NCI-H226 (cell line): ENCODE measurements around the gene FN3KRP.

Experiments used
- DNase-seq: peaks from one replicate; pipeline ENCODE4 v3.0.0-alpha.2; 2015

The FN3KRP gene, protein sequence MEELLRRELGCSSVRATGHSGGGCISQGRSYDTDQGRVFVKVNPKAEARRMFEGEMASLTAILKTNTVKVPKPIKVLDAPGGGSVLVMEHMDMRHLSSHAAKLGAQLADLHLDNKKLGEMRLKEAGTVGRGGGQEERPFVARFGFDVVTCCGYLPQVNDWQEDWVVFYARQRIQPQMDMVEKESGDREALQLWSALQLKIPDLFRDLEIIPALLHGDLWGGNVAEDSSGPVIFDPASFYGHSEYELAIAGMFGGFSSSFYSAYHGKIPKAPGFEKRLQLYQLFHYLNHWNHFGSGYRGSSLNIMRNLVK

DNA sequence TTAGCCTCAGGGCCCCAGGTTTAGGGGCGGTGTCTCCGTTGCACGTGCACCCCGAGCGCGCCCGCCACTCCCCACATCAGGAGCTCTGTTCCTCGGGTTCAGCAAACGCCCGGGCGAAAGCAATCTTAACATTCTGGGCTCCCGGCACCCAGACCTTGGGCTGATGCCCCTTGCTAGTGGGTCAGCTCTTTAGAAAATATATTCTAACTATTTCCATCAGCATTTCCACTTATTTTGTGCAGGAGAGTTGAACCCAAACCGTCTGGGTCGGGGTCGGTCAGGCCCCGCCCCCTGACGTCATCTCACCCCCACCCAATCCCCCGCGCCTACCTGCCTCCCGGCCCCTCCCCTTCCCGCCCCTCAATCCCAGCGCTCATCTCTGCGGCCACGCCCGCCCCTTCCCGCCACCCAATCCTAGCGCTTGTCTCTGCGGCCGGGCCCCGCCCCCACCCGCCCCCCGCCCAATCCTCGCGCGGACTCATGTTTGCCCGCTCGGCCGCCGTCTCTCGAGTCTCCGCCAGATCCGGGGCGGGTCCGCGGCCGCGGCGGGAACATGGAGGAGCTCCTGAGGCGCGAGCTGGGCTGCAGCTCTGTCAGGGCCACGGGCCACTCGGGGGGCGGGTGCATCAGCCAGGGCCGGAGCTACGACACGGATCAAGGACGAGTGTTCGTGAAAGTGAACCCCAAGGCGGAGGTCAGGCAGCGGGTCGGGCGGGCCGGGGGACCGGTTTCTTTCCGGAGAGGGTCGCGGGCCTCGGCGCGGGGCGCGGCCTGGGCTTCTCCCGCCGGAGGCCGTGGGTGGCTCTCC lies at the start of gene FN3KRP:
FN3KRP (plus strand) TSS at position 504 of the 808 bp plus-strand sequence; CDS start at position 554, 50 bp downstream.
- peak; percentile 80 for DNase-seq

DNA sequence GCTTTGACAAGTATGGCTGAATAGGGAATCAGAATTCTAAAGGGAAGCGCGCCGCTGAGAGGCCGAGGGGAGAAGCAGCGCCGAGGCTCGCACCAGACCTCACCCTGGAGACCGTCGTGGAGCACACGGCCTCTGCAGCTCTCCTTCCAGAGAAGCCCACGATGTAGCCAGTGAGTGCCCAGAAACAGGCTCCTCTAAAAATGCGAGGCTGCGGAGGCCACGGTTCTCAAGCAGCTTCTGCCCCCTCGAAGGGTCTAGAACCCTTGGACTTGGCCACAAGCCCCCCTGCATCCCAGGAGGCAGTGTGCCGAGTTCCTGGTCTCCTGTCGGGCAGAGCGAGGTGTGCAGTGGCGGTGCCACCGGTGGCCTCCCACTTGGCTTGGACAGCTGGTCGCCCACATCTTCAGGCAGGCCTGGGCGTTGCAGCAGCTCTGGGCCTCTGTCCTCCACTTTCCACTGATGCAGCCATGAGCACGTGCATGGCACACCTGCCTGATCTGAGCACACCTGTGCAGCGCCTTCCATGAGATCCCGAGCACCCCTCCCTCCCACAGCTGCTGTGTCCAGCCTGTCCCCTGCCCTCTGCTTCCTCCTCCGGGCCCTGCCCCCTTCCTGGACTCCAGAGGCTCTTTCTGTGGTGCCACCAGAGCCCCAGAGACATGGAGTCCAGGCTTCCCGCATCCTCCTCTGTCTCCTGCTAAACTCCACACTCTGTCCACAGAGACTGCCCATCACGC lies 49.4 kb upstream of the FN3KRP start:
- DNase-seq = no peak

DNA sequence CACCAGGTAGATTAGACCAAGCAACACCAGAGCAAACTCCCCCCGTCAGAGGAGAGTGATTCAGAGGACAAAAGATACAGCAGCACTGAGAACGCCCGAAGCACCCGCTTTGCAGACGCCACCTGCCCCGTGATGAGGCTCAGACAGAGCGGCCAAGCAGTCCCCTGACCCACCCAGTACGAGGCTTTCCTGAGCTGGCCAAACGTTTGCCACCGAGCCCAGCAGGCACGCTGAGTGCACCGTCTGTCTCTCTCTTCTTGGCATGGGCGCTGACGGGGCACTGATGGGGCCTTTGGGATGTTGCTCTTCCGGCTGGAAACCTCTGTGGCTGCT lies 48.9 kb upstream of the FN3KRP start:
- DNase-seq = no peak

DNA sequence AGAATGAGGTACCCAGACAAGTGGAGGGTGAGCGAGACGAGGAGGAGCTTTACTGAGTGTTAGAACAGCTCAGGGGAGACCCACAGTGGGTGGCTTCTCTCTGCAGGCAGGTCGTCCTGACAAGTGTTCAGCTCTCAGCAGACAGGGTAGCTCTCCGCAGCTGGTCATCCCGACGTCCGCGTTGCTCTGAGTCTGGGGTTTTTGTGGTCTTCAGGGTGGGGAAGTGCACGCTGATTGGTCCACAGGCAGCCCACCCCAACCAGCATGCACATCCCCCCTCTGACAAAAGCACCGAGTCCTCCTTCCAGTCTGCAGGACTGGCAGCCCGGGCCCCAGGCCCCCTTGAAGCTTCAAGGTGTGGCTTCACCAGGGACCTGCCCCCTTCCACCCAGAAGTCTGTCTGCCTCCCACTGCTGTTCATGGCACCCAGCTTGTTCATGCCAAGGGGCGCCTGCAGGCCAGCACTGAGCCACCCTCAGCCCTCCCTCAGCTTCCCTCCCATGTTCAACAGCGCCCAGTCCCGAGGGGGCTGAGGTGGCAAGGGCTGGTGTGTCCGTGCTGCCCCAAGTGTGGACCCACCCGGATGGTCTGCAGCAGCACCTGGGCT lies 48.4 kb upstream of the FN3KRP start:
- DNase-seq = no peak

DNA sequence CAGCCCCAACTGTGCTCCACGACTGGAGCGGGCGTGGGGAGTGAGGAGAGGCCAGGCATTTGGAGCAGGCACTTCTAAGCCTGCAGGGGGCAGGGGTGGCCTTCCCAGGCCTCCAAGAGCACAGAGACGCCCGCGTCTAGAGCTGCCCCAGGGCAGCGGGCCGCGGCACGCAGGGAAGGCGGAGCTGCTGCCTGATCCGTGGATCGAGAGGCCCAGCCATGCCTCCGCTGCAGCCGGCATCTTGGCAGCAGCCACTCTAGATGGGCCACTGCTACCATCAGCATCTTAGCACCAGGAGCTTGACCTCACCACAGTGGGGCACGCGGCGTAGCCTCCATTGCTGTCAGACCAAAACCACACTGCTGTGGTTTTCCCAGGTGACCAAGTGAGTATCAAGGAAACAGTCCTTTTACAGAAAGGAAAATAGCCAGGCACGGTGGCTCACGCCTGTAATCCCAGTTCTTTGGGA lies 47.8 kb upstream of the FN3KRP start:
- no peak for DNase-seq

DNA sequence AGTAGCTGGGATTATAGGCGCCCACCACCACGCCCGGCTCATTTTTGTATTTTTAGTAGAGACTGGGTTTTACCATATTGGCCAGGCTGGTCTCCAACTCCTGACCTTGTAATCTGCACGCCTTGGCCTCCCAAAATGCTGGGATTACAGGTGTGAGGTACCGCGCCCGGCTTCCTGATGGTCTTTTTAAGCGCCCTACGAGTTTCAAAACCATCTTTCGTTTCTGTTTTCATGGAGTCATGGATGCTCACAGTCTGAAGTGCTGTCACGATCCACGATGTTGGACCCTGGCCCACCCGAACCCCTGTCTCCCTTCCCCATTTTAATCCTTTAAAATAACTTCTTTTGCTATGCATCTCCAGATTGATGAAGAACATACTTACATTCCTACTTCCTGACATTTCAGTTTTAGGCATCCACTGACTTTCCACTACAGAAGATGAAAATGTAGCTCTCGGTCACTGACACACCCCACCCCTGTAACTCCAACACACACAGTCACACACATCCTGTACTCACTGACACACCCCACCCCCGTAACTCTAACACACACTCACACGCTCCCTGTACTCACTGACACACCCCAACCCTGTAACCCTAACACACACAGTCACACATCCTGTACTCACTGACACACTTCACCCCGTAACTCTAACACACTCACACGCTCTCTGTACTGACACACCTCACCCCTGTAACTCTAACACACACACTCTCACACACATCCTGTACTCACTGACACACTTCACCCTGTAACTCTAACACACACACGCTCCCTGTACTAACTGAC lies 45.6 kb upstream of the FN3KRP start:
- no peak for DNase-seq

DNA sequence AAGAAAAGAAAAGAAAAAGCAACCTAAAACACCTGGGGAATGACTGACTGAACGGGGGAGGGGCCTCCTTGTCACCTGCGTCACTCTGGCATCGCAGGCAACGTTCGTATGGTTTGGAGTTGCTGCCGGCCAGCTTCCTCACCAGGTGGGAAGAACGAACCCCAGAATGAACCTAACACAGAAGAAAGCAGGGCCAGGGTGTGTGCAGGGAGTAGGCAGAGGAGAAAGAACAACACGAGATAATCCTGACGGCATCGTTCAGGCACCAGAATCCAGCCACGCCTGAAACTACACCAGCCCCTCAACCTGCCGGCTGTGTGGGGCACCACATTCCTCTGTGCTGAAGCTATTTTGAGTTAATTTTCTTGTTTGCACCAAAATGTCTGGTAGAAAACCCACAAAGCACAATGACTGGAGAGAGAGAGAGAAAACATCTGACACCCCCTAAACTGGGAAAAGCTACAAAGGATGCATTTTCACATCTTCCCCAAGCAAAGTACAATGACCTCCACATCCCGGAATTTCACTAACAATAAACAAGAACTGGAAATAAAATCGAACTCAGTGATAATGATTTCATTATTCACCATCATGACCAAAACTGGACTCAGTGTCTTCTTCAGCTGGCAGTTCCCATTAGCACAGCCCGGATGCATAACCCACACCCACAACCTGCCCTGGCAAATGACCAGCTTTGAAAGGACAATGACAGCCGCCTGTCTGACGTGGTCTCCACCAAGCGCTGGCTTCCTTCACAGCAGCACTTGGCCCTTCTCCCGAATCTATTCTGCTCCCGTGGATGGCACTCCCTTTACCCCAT lies 41.6 kb upstream of the FN3KRP start:
- no peak for DNase-seq

DNA sequence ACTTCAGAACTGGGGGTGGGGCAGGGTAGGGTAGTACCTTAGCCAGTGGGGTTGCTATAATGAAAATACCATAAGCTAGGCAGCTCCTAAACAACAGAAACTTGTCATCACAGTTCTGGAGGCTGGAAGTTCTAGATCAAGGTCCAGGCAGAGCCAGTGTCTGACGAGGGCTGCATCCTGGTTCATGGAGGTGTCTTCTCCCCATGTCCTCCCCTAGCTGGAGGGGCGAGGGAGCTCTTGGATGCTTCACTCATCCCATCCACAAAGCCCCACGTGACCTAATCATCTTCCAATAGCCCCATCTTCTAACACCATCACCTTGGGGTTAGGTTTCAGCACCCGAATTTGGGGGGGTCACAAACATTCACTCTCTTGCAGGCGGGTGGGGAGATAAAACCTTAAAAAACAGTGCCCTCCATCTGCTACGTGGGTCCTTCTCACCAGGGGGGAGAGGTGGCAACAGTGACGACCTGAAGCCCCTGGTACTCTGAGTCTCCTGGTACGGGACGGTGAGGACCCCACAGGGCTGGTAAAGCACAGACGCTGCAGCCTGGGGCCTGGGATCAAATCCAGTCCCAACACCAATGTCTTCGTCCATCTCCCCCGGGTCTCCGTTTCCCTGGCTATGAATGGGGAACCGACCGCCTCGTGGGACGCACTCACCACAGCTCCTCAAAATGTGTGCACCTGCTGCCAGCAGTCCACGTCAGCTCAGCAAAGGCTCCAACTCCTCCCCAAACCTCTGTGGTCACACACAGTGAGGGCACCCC lies 40.8 kb upstream of the FN3KRP start:
- DNase-seq = no peak

DNA sequence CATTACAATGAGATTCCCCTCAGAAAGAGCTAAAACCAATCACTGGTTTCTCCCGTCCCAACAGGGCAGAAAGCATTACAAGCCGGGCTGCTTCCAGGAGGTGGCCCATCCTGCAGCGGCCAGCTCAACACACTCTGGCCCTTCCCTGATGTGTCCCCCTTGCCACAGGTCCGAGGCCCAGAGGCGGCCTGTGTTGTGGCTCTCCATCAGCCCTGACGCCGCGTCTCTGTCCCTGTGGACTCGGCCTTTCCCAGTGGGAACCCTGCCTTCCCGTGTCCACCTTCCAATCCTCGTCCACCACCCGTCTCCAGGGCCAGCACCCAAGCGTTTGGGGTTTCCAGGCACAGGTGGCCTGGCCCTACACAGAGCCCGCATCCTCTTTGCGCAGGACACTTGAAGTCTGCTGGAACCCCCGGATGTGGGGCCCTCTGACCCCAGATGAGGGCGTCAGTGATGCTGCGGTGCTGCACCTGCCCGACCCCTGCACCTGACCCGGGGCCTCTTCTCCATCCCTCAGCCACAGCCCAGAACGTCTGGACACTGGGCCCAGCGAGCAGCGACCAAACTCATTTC lies 39.1 kb upstream of the FN3KRP start:
- DNase-seq = no peak

DNA sequence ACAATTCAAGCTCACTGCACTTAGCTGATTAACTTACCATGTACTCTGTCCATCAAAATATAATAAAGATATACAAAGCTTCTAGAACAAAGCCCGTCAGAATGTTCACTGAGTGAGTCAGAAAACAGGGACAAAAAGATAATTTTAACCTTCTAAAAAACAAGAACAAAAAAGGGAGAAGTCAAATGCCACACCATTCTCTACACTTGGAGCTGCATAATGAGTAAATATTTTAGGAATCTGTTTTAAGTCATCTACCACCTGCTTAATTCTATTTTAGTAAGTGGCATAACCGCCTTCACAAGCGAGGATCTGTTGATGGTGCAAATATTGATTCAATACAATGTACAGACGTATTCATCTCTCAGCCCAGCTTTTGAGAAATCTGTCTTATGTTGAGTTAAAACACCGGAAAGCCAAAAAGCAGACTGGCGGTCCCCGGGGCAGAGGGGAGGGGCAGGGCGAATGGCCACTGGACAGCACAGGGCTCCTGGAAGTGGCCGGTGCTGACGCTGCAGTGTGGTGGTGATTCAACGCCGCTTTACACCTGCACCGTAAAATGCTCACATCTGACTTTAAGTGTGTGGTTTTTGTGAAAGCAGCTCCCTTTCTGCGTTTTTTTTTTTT lies 38.1 kb upstream of the FN3KRP start:
- no peak for DNase-seq

DNA sequence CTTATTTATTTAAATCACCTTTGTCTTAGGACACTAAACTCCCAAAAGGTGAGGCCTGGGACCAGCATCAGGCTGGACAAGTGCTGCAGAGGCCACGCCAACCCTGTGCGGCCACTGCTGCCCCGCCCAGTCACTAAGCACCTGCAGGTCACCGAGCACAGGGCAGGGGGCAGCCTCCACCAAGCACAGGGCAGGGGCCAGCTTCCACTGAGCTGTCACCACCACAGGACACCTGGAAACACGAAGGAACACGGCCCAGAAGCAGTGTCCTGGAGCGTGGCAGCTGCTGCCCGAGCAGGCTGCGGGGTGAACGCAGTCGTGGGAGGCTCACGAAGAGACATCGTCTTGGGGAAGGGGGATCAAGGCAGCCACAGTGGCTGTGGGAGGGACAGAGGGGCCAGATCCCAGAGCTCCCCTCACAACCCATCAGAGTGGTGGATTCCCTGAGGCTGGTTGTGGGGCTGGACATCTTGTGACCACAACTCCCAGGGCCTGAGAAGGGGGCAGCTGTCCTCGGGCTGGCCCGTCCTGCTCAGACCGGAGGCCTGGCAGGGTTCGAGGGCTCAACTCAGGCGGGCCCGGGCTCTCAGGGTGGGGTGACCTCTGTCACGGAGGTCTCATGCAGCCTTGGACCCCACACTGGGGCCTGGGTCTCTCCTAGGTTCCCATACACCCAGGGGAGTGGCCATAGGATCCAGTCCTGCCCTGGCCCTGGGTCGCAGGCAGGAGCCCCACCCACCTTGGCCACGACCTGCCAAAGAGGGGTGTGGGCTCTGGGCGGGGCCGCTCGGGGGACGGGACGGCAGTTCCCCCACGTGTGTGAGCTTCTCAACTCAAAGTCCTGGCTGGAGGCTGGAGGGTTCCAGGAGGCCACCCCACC lies 36.7 kb upstream of the FN3KRP start:
- no peak for DNase-seq

DNA sequence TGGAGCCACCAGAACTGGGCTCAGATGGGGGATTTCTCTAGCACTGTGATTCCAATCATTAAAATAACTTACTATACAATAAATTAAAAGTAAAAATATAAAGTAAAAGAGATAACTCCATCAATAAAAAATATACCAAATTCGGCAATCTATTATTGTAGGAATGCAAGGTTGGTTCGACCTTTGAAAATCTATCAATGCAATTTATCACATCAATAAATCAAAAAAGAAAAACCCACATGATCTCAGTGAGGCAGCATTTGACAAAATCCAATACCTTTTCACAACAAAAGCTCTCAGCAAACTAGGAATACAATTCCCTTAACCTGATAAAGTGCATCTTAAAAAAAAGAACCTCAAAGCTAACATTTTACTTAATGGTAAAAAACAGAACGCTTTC lies 35.0 kb upstream of the FN3KRP start:
- DNase-seq = no peak

DNA sequence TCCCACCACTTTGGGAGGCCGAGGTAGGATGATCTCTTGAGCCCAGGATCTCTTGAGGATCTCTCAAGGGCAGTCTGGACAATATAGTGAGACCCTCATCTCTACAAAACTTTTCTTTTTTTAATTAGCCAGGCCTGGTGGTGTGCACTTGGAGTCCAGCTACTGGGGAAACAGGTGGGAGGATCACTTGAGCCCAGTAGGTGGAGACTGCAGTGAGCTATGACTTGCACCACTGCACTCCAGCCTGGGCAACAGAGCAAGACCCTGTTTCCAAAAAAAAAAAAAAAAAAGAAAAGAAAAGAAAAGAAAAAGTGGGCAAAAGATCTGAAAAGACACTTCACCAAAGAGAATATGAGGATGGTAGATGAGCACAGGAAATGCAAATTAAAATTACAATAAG lies 33.0 kb upstream of the FN3KRP start:
- no peak for DNase-seq

DNA sequence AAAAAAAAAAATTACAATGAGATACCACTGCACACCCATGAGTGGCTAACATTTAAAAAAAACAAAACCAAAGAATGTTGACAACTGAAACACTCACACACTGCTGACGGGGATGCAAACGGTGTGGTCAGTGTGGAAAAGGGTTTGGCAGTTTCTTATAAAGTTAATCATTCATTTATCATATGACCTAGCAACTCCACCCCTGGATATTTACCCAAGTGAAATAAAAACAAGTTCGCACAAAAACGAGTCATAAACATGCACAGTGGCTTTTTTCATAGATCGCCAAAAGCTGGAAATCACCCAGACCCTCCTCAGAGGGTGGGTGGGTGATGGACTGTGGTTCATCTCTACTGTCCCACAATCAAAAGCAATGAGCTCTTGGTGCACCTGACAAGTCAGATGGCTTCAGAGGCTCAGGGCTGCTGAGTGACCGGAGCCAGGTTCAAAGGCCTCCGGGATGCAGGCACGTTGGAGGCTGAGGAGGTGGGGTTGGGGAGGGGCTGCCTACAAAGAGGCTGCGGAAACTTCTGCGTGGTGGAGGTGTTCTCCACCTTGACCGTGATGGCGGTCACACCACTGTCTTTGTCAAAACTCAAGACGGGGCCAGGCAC lies 32.2 kb upstream of the FN3KRP start:
- no peak for DNase-seq

DNA sequence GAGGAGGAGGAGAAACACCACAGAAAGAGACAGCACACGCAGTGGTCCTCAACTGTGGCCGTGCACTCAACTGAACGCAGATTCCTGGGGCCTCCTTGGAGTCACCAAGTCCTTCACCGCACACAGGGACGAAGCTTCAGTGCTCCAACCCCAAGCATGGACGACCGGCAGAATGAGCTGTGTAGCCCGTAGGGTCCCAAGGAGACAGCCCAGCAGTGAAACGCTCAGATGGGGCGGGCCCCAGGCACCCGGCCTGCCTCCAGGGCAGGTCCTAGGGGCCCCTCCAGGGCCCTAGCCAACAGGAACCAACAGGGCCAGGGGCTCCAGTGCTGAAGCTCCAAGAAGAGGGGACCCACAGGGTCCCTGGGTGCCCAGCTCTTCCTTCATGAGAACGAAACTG lies 31.2 kb upstream of the FN3KRP start:
- DNase-seq = no peak

DNA sequence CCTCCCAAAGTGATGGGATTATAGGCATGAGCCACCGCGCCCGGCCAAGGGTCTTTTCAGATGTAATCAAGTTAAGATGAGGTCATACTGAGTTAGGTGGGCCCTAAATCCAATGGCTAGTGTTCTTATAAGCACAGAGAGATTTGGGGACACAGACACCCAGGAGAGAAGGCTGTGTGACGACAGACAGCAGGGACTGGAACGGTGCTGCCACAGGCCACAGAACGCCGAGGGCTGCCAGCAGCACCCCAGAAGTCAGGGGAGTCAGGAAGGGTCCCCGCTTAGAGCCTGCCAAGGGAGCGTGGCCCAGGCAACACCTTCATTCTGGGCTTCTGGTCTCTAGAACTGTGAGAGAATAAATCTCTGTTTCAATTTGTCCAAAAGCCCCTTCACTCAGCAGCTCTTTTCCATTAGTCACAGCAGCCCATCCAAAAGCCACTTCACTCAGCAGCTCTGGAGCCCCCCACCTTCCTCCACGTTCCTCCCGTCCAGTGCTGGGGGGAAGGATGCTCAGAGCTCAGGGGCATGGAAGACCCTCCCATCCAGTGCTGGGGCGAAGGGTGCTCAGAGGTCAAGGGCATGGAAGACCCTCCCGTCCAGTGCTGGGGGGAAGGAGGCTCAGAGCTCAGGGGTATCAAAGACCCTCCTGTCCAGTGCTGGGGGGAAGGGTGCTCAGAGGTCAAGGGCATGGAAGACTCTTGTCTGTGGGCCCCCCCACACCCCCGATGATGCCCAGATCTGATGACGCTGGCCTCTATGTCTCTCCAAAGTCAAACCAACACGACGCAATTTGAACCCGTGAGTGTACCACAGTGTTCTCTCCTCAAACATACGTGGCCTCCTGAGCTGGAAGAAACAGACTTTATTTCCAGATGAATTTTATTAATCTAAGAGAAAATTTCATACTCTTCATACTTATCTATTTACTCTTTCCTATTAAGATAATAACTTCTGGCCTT lies 29.9 kb upstream of the FN3KRP start:
- no peak for DNase-seq

DNA sequence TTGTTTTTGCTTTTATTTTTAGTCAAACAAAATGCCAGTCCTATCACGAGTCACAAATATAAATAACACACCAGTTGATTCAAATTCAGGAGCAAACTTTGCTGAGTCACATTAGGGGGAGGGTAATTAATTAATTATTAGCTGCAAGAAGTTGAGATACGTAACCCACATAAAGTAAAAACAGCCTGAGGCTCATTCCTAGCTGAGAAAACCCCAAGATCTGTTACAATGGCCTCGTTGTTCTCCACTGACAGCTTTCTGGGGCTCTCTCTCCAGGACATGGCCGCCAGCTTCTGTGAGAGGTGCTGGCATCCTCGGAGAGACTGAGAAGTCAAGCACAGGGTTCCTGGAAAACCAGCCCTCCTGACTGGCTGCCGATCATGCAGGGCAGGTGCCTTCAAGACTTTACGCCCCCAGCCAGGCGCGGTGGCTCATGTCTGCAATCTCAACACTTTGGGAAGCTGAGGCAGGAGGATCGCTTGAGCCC lies 29.1 kb upstream of the FN3KRP start:
- DNase-seq = no peak
